Fibroblast of mammary gland (primary cell): ENCODE data around the gene FIGNL1.

ENCODE experiments used
- DNase-seq: peaks from one replicate; pipeline ENCODE4 v3.0.0-alpha.2; 2010; ENCODE audit warnings: low read depth
- H3K4me3 ChIP-seq: 2 replicates; pipeline ENCODE4 v1.5.1; 2011; ENCODE audit warnings: low read depth, mild to moderate bottlenecking, low read length, moderate library complexity; ENCODE audit not compliant: control insufficient read depth
- TF ChIP-seq, protein P1 (sequence below): conservative IDR thresholded peaks from 2 replicates; pipeline ENCODE4 v1.5.1; 2011; ENCODE audit warnings: low read depth, low read length, inconsistent platforms; ENCODE audit not compliant: control insufficient read depth, insufficient read depth

FIGNL1 gene

DNA sequence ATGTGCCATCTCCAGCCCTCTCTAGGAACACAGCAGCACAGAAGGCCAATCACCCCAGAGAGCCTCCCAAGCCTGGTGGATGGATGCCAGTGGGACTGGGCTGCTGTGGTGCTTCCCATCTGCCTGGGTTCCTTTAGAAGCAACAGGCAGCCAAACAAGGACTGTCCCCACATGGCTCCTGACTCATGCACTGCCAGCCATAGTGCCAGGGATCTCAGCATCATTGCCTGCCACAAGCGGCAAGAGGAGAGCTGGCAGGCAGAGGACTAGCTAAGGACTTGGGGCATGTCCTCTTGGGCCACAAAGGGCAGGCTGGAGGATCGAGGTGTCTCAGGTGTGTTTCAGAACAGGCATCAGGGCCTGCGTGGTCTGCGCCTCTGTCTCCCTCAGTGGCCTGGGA, 23.4 kb upstream of the FIGNL1 start:
- no peak overlapping the region for H3K4me3 ChIP-seq
- no peak for DNase-seq
- TF ChIP-seq, protein P1, sequence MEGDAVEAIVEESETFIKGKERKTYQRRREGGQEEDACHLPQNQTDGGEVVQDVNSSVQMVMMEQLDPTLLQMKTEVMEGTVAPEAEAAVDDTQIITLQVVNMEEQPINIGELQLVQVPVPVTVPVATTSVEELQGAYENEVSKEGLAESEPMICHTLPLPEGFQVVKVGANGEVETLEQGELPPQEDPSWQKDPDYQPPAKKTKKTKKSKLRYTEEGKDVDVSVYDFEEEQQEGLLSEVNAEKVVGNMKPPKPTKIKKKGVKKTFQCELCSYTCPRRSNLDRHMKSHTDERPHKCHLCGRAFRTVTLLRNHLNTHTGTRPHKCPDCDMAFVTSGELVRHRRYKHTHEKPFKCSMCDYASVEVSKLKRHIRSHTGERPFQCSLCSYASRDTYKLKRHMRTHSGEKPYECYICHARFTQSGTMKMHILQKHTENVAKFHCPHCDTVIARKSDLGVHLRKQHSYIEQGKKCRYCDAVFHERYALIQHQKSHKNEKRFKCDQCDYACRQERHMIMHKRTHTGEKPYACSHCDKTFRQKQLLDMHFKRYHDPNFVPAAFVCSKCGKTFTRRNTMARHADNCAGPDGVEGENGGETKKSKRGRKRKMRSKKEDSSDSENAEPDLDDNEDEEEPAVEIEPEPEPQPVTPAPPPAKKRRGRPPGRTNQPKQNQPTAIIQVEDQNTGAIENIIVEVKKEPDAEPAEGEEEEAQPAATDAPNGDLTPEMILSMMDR = no peak

DNA sequence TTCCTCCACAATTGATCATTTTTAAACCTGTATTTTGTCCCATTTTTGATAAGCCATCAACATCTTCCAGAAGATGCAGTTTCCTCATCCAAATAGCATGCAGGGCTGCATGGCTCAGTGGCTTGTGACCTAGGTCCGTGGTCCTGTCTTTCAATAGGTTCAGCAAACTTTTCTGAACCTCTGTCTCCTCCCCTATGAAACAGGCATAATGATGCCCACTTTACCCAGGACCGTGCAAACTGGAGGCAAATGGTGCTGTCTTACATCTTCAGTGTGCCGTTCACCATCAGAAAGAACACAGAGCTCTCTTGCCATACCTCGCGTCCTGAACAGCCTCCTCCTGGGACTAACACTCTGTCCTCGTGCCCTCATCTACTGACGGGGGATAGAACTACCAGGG, 22.3 kb upstream of the FIGNL1 start:
- TF ChIP-seq, protein P1 = no peak
- no peak for DNase-seq
- H3K4me3 ChIP-seq = no peak overlapping the region

DNA sequence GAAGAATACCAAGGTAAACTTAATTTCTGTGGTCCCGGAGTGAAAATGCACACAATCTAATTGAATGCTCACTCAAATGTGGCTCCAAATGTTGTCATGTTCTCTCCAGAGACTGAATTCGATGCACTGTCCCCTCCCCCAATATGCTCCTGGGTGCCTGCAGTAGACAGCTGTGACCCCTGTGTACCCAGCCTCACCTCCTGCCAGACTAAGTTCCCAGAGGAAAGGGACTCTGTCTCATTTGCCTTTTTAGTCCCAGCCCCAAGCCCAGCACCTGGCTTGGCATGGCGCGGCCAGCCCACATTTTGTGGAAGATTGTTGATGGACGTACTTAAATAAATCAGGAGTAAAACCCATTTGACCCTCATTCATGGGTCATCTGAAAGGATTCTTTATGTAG, 21.8 kb upstream of the FIGNL1 start:
- H3K4me3 ChIP-seq = no peak overlapping the region
- TF ChIP-seq, protein P1 = no peak
- DNase-seq = no peak

DNA sequence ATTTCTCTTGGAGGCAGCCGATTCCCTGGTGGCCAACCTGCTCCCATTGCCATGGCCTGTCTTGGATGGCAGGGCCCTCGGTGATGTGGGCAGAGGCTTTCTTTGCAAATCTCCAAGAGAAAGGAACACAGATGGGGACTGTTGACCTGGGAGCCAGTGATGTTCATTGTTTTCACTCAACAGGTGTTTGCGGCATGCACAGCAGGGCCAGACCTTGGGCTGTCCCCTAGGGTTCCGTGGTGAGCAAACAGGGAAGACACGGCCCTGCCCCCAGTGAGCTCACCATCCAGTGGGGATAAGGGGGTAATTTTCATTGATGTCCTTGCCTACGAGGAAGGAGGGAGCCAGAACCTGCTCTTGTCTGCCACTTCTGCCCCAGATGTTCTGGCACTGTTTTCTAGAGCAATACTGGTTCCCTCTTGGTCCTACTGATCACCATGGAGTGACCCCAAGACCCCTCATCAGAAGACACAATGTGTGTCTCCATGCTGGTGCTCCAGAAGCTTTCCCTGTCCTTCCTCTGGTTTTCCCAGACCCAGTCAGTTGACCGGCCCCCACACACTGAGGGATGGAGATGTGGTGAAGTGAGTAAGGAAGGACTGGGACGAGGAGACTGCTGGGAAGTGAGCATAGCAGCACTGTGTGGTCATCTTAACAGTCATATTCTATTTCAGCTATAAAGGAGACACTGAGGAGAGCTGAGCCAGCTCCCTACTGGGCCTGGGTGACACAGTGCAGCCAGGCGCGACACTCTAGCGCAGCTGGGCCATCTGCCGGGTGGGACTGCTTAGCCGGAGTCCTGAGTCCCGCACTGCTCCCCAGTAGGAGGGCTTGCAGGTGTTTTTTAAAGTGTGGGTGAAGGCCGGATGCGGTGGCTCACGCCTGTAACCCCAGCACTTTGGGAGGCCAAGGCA, 20.4 kb upstream of the FIGNL1 start:
- peak; percentile 16 for DNase-seq
- TF ChIP-seq, protein P1 = no peak
- H3K4me3 ChIP-seq = no peak overlapping the region

DNA sequence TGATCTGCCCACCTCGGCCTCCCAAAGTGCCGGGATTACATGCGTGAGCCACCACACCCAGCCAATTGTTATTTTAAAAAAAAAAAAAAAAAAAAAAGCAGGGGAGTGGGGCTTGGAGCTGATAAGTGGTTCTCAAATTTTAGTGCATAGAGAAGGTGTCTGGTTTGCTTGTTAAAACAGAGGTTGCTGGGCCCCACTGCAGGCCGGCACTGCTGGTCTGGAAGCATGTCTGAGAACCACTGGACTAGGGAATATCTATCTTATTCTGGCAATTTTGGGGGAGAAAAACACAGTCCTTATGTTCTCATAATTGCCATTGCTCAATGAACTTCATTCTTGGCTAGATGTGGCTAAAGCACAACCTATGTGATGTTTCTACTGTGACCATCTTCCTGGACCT, 19.0 kb upstream of the FIGNL1 start:
- no peak overlapping the region for H3K4me3 ChIP-seq
- TF ChIP-seq, protein P1 = no peak
- no peak for DNase-seq

DNA sequence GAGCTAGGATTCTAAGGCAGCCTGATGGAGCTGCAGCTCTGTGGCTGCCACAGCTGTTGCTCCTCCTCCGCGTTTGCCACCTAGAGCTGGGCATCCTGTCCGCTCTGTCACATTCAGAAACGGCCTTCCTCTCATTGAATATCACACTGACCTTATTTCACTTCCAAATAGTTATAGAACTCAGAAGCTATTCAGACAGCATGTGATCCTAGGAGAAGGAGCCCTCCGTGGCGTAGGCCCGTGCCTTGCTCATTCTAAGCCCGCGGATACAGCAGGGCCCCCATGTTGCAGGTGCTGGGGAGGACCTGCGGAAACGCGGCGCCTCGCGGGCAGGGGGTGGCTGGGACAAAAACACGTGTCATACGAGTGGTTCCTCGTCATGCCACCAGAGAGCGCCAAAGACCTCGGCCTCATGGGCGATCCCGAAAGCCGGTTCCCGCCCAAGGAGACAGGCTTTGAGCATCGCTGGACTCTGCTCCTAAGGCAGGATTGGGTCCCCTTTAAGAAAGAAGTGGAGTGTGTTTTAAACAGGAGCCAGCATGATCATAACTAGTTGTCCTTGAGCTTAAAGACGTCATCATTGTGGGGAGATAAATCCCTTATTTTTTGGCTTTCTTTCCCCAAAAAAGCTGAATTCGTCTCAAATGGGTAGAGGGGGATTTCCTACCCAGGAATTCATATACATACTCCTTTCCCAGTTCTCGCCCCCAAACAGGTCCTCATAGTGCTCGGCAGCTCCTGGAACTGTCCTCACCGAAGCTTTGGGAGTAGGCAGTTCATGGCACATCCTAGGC, 17.9 kb upstream of the FIGNL1 start:
- TF ChIP-seq, protein P1 = peak; percentile 85
- peak; percentile 73 for DNase-seq
- H3K4me3 ChIP-seq = no peak overlapping the region
